KMS-11 (cell line): ENCODE measurements around the gene TBX20.

Experiments
- H2AFZ ChIP-seq: fragments of 200-600 bp; sonication (generic); 2 replicates; pipeline ENCODE4 v1.6.1; 2016; ENCODE audit warnings: antibody characterized with exemption, mixed run types, low read depth
- H3K27ac ChIP-seq: fragments of 200-600 bp; sonication (generic); 2 replicates; pipeline ENCODE4 v1.6.1; 2016; ENCODE audit warnings: mild to moderate bottlenecking, mixed run types
- H3K27me3 ChIP-seq: fragments of 200-600 bp; sonication (generic); 2 replicates; pipeline ENCODE4 v1.6.1; 2017; ENCODE audit warnings: mild to moderate bottlenecking, low read depth, mixed run types, moderate library complexity; ENCODE audit not compliant: insufficient read depth
- H3K36me3 ChIP-seq: fragments of 200-600 bp; sonication (generic); 2 replicates; pipeline ENCODE4 v1.6.1; 2017; ENCODE audit warnings: mild to moderate bottlenecking, mixed run types; ENCODE audit not compliant: insufficient read depth
- H3K4me1 ChIP-seq: fragments of 200-600 bp; sonication (generic); 2 replicates; pipeline ENCODE4 v1.6.1; 2016; ENCODE audit warnings: mild to moderate bottlenecking, low read depth, mixed run types; ENCODE audit not compliant: poor library complexity, severe bottlenecking
- H3K4me2 ChIP-seq: fragments of 200-600 bp; sonication (generic); 2 replicates; pipeline ENCODE4 v1.7.0; 2016; ENCODE audit warnings: mild to moderate bottlenecking, mixed run types
- H3K4me3 ChIP-seq: fragments of 200-600 bp; sonication (generic); IDR thresholded peaks from 2 replicates; pipeline ENCODE4 v1.6.1; 2017; ENCODE audit warnings: low read depth, low read length, mixed read lengths; ENCODE audit not compliant: insufficient read depth
- H3K79me2 ChIP-seq: fragments of 200-600 bp; sonication (generic); 2 replicates; pipeline ENCODE4 v1.6.1; 2016; ENCODE audit warnings: low read depth, mixed run types; ENCODE audit not compliant: insufficient read depth
- H3K9ac ChIP-seq: fragments of 200-600 bp; sonication (generic); 2 replicates; pipeline ENCODE4 v1.6.1; 2016; ENCODE audit warnings: mild to moderate bottlenecking, mixed run types
- H4K20me1 ChIP-seq: fragments of 200-600 bp; sonication (generic); 2 replicates; pipeline ENCODE4 v1.6.1; 2016; ENCODE audit warnings: mild to moderate bottlenecking, mixed run types; ENCODE audit not compliant: insufficient read depth
- TF ChIP-seq, protein P1 (sequence below): fragments of 200-600 bp; sonication (generic); conservative IDR thresholded peaks from 2 replicates; pipeline ENCODE4 v1.6.1; 2017; ENCODE audit warnings: low read depth, mild to moderate bottlenecking, antibody characterized with exemption, low read length, moderate library complexity, mixed read lengths

TBX20 gene

DNA sequence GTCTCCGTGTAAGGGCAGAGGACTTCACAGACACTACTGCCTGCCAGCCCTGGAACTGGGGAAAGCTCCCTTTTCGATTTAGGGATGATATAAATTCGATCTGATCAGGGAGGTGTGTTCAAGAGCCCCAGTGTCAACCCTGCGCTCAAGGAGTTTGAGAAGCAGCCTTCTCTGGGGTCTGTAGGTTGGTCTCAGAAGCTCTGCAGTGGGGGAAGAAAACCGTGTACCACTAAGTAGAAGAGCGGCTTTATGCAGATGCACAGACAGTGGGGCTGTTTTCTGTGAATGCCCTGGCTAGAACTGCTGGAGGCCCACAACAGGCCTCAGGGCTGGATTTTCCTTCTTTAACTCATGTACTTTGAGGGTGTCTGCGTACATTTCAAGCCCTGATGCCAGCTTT lies 6.3 kb upstream of the TBX20 start:
- no peaks in the 10 kb centered on the region for H3K79me2 ChIP-seq
- no peaks in the 10 kb centered on the region for H3K4me1 ChIP-seq
- no peak overlapping the region for H2AFZ ChIP-seq
- H3K36me3 ChIP-seq = no peaks in the 10 kb centered on the region
- no peak overlapping the region for H3K27ac ChIP-seq
- no peaks in the 10 kb centered on the region for H4K20me1 ChIP-seq
- H3K4me3 ChIP-seq = no peak overlapping the region
- TF ChIP-seq, protein P1, sequence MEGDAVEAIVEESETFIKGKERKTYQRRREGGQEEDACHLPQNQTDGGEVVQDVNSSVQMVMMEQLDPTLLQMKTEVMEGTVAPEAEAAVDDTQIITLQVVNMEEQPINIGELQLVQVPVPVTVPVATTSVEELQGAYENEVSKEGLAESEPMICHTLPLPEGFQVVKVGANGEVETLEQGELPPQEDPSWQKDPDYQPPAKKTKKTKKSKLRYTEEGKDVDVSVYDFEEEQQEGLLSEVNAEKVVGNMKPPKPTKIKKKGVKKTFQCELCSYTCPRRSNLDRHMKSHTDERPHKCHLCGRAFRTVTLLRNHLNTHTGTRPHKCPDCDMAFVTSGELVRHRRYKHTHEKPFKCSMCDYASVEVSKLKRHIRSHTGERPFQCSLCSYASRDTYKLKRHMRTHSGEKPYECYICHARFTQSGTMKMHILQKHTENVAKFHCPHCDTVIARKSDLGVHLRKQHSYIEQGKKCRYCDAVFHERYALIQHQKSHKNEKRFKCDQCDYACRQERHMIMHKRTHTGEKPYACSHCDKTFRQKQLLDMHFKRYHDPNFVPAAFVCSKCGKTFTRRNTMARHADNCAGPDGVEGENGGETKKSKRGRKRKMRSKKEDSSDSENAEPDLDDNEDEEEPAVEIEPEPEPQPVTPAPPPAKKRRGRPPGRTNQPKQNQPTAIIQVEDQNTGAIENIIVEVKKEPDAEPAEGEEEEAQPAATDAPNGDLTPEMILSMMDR = no peak
- H3K4me2 ChIP-seq = no peak overlapping the region
- H3K9ac ChIP-seq = no peak overlapping the region
- H3K27me3 ChIP-seq = no peaks in the 10 kb centered on the region

DNA sequence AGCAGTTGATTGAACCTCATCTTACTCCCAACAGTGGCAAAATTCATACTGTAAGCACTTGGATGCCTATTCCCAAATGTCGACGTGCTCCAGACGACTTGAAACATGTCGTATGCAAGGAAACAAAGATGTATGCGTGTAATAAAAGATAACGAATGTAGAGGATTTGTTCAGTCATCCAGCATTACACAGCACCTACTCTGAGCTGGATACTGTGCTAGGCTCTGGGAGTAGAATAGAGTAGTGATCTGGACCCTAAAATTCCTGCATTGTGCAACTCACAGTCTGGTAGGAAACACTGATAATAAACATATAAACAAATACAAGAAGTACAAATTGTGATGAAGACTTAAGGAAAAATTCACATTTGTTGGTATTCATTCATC lies 5.6 kb upstream of the TBX20 start:
- H3K79me2 ChIP-seq = no peaks in the 10 kb centered on the region
- H3K36me3 ChIP-seq = no peaks in the 10 kb centered on the region
- H3K4me3 ChIP-seq = no peak overlapping the region
- TF ChIP-seq, protein P1 = no peak
- H3K9ac ChIP-seq = no peak overlapping the region
- H4K20me1 ChIP-seq = no peaks in the 10 kb centered on the region
- no peaks in the 10 kb centered on the region for H3K27me3 ChIP-seq
- H2AFZ ChIP-seq = no peak overlapping the region
- H3K27ac ChIP-seq = no peak overlapping the region
- H3K4me2 ChIP-seq = no peak overlapping the region
- no peaks in the 10 kb centered on the region for H3K4me1 ChIP-seq

DNA sequence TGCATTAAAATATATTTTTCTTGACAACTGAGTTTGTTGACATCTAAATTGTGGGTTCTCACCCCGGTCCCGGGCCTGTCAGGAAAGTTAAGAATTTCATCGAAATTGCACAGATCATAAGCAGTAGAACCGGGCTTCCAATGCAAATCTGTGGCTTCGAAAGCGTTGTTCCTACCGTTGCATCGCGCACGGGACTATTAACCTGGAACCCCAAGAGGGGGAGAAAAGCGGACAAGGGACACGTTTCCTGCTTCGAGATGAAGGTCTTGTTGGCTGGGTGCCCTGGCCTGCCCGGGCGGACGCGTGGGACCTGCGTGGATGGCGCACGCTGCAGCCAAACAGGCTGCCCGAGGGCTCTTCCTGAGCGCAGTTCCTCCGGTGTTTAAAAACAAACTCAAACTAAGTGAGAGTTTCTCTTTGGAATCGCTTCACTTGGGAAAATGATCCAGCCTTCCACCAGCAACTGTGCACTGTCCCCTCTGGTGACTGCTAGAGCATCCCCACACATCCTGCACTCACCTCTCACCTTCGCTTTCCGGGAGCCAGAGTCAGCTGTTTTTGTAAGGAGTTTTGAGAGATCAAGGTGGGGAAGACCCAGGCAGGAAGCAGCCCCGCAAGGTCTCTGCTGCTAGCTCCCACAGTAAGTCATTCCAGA lies 5.1 kb upstream of the TBX20 start:
- Histone ChIP-seq H3K4me1 (no peaks in the 10 kb centered on the region), H3K4me2 (no peak overlapping the region)

DNA sequence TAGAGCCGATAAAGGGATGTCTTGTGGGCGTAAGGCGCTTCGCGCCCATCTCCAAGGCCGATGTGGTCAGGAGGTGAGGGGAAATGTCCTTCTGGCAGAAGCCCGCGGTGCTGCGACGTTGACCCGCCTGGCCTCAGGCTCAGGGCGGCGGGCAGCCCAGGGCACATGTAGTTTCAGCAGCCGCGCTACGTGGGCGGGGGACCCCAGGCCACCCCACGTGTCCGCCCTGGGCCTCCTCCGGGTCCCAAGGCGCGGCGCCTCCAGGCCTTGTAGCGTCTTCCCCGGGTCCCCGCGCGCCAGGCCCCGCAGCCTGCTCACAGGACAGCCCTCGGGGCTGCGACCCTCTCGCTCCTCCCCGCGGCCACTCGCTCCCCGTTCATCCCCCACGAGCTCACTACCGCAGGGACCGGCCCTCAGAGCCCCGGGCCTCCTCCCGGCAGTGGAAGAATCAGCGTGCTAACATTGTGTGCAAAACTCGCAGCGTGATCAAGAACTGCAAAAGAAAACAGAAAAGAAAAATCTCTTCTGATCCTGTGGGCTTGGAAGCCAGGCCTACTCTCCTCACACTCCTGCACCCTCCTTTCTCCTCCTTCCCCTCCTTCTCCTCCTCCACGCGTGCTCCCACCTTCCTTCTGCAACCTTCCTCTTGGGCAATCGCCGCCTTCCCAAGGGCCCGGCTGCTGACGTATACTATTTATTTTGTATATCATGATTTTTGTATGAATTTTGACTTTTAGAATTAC lies 4.4 kb upstream of the TBX20 start:
- H3K4me1 ChIP-seq = no peaks in the 10 kb centered on the region
- no peak overlapping the region for H2AFZ ChIP-seq
- no peak overlapping the region for H3K9ac ChIP-seq
- no peaks in the 10 kb centered on the region for H4K20me1 ChIP-seq
- TF ChIP-seq, protein P1 = no peak
- H3K79me2 ChIP-seq = no peaks in the 10 kb centered on the region
- H3K27ac ChIP-seq = no peak overlapping the region
- H3K4me2 ChIP-seq = no peak overlapping the region
- H3K4me3 ChIP-seq = no peak overlapping the region
- no peaks in the 10 kb centered on the region for H3K36me3 ChIP-seq
- H3K27me3 ChIP-seq = no peaks in the 10 kb centered on the region

More for the DNA sequence above, 5.1 kb upstream of the TBX20 start:
- no peak overlapping the region for H3K4me3 ChIP-seq
- H2AFZ ChIP-seq = no peak overlapping the region
- H3K9ac ChIP-seq = no peak overlapping the region
- H3K27me3 ChIP-seq = no peaks in the 10 kb centered on the region
- H3K36me3 ChIP-seq = no peaks in the 10 kb centered on the region
- H3K79me2 ChIP-seq = no peaks in the 10 kb centered on the region
- TF ChIP-seq, protein P1 = no peak
- no peaks in the 10 kb centered on the region for H4K20me1 ChIP-seq
- no peak overlapping the region for H3K27ac ChIP-seq
